Activated naive CD4-positive, alpha-beta T cell (primary cell): ENCODE measurements around the gene SCN9A.
A peak's percentile ranks its signal among the peaks of the same experiment; 100 is the strongest.
"Not testable (repeated sequence)": the region's sequence is repeated elsewhere in the genome, so short reads cannot be mapped to it uniquely, and the experiment has no call there.

Experiments used
- DNase-seq, 4 experiments: peaks; one replicate each; lab custom pipeline; 2025; lab: John Stamatoyannopoulos, UW

Gene SCN9A

DNA sequence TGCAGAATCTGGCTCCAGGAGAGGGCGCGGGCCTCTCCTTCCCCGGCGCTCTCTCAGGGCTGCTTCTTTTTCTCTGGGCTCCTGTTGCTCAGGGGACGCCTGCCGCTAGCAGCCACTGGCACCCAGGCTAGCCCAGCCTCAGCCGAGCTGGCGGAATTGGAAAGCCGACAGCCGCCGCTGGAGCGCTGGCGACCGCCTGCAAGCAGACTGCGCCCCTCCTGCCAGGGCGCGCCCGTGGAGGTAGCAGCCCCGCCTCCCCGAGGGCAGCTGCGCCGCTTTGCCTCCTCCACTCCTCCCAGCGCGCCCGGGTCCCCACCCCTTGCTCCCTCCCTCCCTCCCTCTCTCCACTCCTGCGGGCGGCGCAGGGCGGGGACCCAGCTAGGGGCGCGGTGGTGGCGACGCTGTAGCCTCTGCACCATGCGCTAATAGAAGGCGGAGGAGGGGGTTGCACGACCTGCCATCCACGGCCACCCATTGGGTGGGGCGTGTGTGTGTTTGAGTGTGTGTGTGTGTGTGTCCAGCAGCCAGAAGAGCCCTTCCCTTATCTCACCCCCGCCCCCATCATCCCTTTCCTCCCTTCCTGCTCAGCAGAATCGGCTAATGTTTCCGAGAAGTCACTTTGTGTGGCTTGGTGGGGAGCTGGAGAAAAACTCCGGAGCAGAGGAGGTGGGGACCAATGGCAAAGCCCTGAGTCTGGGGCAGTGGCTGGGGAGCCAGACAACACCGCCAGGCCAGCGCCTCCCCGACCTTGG is at the start of gene SCN9A:
TSS of gene SCN9A (minus strand) at position 209 of the 752 bp plus-strand sequence. CDS start 64,188 bp downstream, outside the sequence.
- peak in 1 of 4 experiments; percentile 4 for DNase-seq

DNA sequence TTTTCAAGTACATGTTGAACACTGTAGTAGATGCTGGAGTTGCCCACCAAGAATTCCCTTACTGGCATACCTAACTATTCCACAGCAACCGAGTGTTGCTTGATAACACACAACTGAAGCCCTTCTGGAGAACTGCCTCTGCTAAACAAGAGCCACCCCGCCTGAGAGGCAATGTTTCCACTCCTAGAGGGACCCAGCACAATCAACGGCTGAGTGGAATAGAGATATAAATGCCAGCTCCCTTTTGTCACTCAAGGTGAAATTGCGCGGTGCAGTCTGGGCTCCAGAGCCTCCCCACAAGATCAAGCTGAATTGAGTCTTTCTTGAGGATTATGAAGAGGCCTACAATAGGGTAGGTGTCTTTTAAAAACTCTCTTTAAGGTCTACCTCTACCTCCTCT is 49.1 kb upstream of the SCN9A start:
- no peak for DNase-seq

DNA sequence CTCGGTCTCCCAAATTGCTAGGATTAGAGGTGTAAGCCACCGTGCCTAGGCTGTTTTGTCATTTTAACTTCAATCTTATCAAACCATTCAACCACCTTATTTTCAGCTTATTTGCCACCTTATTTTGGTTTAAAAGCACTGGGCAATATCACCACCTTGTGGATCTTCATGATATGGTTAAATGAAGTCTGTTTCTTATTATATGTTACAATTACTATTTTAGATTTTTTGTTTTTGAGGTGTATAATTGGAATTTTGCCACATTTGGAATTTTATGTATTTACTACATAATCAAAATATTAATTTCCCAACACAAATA is 43.8 kb upstream of the SCN9A start:
- DNase-seq: no peak

DNA sequence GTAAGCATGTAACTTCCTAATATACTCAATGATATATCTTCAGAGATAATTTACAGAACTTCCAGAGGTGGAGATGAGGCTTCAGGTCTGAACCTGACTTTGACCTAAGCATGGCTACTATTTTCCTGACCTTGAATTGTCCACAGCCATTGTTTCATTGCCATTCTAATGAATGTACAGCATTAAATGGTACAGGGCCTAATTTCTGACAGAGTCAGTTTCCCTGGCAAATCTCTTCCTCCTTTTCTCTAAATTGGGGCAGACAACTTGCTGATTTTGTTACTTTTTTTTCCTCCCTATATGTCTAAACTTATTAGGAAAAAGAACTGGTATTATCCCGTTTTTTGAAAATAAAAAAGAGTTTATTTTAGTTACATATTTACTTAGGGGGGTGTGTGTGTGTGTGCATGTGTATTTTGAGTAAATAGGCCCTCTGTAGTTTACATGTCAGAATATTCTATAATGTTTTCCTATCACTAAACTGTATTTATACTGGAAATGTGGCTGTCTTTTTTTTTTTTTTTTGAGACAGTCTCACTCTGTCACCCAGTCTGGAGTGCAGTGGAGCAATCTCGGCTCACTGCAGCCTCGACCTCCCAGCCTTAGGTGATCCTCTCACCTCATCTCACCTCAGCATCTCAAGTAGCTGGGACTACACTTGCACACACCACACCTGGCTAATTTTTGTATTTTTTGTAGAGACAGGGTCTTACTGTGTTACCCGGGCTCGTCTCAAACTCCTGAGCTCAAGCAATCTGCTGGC is 43.3 kb upstream of the SCN9A start:
- no peak for DNase-seq

DNA sequence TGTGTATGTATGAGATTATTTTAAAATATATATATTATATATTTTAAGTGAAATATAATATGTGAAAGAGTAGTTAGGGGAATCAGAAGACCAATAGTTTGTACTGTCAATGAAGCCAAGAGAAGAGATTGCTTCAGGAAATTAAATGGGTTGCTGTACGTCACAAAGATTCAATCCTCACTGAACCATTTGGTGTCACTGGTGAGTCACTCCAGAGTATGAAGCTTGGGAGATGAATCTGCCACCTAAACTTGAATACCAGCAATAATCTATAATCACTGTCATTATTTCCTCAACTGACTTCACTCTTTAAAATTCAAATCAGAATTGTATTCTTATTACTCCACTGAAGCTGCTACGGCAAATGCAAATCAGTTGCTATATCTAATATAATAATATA is 41.9 kb upstream of the SCN9A start:
- no peak for DNase-seq

DNA sequence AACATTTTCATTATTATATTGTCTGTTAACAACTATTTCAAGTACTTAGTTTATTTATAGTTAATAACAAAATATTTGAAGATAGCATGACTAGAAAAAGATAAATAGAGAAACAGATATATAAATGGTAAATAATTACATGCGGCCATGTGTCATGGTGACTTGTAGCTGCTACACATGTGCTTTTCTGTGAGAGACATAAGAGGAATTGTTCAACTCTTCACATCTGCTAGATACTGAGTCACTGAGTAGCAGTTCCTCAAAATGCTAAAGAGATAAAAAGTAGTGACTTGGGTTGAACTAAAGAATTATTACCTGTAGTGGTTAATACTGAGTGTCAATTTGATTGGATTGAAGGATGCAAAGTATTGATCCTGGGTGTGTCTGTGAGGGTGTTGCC is 37.5 kb upstream of the SCN9A start:
- DNase-seq: no peak

DNA sequence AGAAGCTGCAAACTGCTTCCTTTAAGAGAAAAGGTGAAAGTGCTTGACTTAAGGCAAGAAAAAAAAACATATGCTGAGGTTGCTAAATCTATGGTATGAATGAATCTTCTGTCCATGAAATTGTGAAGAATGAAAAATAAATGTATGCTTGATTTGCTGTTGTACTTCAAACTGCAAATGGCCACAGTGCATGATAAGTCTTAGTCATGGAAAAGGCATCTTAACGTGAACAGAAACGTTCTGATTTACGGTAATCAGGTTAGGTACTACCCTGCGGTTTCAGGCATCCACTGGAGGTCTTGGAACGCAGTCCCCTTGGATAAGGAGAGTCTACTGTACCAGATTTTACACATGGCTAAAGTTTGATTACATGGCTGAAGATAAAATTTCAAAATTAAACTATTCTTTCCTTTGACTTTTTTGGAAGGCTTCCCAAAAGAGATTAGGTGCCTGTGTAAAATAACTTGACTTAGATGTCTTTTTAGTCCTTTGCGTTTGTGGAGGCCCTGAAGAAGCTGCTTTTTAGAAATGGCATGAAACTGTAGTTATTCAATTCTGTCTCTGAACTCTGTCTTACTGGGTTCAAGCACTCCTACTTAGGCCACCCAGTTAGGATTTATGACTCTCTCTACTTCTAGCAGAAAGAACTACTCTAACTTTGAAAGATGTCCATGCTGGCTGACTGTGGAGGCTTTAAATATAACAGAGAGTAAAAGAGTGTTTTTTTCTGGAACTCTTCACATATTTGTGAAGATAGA is 35.9 kb upstream of the SCN9A start:
- DNase-seq: no peak

DNA sequence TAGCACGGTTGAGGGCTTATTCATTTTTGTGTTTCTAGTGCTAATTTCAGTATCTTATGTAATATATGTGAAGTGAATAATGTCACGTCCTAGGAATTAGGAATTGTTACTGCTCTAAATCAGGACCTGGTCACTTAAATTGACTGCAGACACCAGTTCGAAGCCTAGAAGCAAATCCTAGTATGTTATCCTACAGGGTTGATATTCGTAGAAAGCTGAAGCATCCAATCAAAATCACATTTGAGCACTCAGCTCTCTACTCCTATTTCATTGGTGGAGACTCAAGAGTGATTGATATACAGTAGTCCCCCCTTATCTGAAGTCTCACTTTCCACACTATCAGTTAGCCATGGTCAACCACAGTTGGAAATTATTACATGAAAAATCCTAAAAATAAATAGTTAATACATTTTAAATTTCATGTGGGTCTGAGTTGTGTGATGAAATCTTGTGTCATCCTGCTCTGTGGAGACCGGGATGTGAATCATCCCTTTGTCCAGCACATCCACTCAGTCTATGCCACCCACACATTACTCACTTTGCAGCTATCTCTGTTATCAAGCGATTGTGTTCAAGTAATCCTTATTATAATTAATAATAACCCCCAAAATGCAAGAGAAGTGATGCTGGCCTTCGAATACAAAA is 35.2 kb upstream of the SCN9A start:
- DNase-seq: no peak

DNA sequence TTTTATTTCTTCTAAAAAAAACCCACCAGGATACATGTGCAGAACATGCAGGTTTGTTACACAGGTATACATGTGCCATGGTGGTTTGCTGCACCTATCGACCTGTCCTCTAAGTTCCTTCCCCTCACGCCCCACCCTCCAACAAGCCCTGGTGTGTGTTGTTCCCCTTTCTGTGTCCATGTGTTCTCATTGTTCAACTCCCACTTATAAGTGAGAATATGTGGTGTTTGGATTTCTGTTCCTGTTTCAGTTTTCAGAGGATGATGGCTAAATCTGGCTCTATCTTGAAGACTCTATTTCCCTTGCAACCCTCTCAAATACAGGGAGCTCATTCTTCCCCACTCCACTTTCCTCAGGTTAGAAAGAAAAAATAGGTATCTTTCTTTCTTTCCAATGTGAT is 32.0 kb upstream of the SCN9A start:
- DNase-seq: not testable (repeated sequence)

DNA sequence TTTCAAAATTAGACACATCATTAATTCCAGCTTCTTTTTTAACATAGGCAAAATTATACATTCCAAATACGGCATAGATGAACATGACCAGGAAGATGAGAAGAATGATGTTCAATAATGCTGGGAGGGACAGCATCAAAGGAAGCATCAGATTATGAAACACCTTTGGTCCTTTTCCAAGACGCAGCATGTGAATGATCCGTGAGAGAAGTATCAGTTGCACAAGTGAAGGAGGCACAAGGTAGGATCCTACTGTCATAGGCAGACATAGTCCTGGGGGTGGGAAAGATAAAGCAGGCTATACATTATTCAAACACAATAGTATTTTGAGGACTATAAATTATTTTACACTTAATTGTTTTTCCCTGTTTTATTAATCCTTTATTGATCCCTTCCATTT is 30.6 kb upstream of the SCN9A start:
- DNase-seq: no peak

DNA sequence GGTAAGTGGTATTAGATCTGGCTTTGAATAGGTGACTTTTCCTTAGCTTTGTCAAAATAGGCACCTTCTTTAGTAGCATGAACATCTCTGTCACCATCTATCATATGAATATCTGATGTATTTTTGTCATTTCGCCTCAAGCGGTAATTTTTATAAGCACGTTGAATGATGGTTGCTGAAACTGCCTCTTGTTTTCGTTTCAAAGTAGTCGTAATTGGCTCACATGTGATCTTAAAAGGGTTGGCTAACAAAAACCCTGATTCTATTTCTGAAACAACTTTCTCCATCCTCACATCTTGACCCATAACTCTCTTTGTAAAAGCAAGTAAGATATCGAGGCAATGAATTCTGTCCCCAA is 29.8 kb upstream of the SCN9A start:
- DNase-seq: no peak

DNA sequence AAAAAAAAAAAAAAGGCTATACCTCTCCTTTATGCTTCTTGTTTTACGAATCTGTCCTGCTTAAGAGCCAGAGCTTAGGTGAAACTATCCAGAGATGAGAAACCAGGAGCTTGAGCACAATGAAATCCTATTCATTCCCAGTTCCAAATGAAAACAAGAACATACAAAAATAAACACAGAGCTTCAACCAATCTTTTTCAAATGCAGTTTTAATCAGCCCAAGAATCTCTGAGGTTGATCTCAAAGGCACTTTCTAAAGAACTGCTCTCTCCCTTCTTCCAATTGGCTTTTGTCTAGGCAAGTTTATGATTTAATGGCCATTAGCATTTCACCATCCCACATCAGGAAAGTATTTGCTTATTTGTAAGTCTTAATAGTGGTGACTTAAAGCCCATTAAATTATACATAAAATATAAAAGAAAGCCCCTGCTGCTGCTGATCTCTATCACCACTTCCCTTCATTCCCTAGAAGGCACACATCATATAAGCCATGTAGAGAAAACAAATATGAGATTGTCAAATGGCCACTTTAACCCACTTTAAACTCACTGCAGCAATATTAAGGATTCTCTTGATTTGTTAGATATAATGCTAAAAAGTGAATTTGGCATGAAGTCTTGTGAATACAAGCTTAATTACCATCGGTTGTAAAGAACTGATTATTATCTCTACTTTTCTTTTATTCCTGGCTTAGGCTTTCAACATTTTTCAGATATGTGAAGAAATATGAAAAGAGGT is 29.3 kb upstream of the SCN9A start:
- DNase-seq: no peak

DNA sequence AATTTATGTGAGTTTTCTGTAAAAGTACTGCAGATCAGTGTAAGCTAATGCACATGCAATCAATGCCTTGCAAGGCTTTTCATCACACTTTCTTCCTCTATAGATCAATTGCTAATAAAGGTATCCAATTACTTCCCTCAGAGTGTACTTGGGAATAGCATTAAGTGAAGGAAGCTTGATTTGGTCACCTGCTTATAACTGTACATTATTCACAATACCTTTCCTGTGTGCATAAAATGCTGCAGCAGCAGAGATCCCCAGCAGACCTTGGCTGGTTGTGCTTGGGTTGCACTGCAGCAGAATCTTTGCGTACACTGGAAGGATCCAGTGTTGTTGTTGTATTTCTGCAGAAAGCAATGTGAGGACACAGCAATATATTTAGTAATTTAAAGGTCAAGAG is 18.5 kb upstream of the SCN9A start:
- no peak for DNase-seq

DNA sequence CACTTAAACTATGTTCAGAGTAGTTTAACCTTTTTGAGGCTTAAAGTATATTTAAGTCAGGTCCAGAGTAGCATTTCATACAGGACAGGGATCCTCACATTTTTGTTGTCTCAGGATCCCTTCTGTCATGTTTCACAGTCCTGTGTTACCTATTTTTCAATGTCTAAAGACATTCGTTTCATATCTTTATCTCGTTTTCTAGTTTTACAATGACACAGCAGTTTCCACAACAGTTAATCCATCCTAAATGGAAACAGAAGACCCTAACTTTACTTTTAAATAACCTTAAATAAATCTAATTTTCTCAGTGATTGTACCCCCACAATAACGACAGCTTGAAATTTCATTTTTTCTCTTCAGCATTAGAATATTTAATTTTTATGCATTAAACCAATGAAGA is 17.3 kb upstream of the SCN9A start:
- no peak for DNase-seq

DNA sequence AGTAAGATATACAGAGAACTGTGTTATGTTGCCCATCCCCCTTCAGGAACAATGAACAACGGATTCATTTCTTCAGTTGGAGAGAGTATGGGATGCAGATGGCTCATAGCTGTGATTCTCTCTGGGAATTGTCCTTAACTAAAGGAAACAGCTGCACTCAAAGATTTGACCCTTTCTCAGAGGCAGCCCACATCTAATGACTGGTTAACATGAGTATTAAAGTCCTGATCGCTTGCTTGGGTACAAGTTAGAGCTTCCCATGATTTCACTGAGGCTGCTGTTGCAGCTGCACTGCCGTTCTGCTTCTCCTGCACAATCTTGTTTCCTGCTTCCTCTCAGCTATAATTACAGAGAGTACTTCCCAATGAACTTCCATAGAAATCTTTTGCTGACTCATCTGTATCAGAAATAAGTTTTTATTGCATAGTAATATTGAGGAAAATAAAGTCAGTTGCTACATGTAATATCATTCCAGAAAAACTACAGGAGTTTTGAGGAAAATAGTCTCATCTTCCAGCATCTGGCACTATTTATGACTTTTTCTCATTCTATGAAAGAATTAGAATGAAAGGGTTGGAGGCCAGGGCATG is 12.8 kb upstream of the SCN9A start:
- DNase-seq: no peak

DNA sequence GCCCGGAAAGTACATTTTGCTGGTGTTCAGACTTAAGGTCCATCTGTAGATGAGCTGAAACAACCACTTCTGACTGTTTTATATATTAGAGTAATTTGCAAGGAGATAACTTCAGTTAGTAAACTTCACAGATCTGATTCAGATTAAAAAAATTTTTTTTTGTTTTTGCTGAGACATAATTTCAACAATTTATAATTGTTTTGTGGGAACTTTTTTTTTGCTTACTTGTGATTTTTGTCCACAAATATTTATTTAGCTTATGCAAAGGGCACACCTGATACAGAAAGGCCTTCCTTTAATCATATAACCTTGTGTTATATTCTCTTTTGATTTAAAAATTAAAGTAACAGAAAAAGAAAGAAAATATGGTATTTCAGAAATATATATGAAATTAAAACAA is 9.6 kb upstream of the SCN9A start:
- DNase-seq: no peak

DNA sequence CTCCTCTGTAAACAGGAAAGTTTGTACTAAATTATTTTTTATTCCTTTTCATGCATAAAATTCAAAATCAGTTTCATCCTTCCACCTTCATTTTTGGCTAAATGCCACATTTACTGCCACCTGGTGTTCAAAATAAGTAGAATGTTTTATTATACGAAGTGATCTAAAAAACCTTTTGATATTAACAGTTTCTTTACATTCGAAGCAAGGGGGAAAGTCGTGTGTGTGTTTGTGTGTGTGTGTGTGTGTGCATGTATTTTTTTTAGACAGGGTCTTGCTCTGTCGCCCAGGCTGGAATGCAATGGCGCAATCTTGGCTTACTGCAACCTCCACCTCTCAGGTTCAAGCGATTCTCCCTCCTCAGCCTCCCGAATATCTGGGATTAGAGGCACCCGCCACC is 9.0 kb upstream of the SCN9A start:
- DNase-seq: no peak

DNA sequence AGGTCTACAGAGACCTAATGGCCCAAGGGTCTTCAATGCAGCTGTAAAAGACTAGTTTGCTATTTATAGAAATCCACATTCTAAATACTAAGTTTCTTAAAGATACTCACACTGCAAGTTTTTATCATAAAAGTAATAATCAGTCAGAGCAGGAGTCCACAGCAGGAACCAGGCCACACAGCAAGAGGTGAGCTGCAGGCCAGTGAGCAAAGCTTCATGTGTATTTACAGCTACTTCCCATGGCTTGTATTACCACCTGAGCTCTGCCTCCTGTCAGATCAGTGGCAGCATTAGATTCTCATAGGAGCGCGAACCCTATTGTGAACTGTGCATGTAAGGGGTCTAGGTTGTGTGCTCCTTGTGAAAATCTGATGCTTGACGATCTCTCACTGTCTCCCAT is 6.7 kb upstream of the SCN9A start:
- no peak for DNase-seq

DNA sequence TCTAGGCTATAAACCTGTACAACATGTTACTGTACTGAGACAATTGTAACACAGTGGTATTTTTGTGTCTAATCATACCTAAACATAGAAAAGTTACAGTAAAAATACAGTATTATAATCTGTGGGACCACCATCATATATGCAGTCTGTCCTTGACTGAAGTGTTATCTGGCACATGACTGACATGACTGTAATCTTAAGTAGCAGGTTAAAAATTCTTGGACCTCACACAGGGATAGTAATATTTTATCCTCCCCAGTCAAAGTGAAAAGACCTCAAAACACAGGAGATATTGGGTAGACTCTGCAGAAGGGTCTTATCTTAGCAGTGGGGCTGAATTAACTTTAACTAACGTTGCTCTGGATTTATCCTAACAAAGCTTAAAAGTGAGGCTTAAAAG is 4.9 kb upstream of the SCN9A start:
- DNase-seq: no peak

DNA sequence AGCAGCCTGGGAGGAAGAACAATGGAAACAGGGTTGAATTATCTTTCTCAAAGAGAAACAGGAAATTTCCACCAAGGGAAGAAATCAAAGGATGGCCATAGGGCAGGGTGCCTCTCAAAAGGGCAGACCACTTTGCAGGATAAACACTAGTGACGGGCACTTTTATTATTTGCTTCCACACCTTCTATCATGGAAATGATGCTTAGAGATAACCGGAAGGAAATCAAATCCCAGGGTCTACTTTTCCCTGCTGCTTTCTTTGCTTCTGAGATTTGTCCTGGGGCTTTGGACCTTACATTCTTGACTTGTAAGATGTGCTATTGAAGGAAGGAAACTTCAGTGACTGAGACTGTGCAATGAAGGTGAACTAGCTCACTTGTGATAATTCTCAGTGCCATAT is 1.1 kb upstream of the SCN9A start:
- no peak for DNase-seq

DNA sequence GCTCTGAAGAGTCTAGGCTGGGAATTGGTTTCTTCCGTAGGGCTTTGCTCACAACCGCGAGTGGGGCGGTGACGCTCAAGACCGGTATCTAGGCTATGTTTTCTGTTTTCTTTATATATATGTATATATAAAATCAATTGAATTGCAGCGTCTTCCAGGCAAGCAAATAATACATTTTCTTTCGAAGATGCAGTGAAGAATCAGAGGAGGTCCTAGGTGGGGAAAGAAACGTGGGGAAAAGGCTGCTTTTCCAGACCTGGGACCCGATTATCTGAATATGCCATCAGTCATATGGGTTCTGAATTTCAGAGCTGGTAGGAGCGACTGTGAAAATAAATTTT is 714 bp upstream of the SCN9A start:
- no peak for DNase-seq
